ENCODE measurements around the gene ALDOC.
"Not testable (repeated sequence)": the region's sequence is repeated elsewhere in the genome, so short reads cannot be mapped to it uniquely, and the experiment has no call there.

ALDOC gene

DNA sequence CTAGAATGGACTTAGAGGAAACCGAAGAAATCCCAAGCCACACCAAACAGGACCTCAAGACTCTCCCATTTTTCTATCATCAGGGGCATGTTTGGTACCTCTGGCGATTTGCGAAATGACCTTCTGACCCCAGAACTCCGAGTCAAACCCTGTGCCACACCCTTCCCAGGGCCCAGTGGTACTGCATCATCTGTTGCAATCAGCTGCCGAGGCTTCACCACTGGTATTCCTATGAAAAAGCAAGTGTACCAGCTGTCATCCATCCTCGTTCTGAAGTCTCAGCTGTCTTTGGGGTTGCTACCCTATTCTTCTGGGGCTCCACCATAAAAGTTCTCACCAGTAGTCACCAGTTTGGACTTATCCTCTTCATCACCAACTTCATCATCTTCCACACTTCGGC, 39.6 kb upstream of the ALDOC start:
- ChIA-PET POLR2A (ENCODE audit: low non-redundant PET) (no interaction called here), CTCF (interaction anchor here (1.1 kb wide), 1 partner anchor 17 kb away, joined by 3 read pairs; no protein-coding TSS in a partner anchor)
- TF ChIP-seq, protein P1, sequence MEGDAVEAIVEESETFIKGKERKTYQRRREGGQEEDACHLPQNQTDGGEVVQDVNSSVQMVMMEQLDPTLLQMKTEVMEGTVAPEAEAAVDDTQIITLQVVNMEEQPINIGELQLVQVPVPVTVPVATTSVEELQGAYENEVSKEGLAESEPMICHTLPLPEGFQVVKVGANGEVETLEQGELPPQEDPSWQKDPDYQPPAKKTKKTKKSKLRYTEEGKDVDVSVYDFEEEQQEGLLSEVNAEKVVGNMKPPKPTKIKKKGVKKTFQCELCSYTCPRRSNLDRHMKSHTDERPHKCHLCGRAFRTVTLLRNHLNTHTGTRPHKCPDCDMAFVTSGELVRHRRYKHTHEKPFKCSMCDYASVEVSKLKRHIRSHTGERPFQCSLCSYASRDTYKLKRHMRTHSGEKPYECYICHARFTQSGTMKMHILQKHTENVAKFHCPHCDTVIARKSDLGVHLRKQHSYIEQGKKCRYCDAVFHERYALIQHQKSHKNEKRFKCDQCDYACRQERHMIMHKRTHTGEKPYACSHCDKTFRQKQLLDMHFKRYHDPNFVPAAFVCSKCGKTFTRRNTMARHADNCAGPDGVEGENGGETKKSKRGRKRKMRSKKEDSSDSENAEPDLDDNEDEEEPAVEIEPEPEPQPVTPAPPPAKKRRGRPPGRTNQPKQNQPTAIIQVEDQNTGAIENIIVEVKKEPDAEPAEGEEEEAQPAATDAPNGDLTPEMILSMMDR (conservative IDR thresholded peaks at IDR 0.05; ENCODE audit: low read depth), result no peak
- no peak overlapping the region for H3K27ac ChIP-seq
- no peak for DNase-seq (ENCODE audit: low spot score)

DNA sequence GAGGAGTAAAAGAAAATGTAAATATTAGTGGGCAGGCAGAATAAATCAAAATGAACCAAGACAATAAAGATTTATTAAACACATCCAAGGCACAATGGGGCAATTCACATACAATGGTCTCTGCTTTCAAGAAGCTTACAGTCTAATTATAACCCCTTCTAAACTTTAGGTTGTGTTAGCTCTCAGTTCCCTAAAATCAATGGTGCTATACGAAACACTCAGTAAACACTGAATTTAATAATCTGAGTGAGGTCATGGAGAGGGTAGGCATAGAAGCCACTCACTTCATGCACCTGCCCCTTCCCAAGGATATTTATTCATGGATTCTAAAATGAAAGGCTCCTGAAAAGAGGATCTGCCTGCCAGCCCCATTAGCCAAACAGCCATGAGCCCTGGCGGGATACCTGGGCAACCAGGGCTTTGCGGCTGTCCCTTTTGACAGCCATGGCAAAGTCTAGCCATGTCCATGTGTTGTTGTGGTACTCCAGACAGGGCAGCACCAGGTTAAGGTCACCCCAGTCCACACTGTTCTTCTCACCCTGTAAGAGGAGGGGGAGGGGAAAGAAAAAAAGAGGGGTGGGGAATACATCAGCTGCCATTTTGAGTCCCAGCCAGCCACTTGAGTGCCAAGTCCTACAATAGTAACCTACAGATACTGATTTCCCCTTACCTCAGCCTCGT, 38.7 kb upstream of the ALDOC start:
- ChIA-PET CTCF (interaction anchor here (0.5 to 0.6 kb wide), 2 partner anchors 13 to 32 kb away, joined by 3 to 4 read pairs; no protein-coding TSS in a partner anchor), POLR2A (ENCODE audit: low non-redundant PET) (no interaction called here)
- TF ChIP-seq, protein P1 (conservative IDR thresholded peaks at IDR 0.05; ENCODE audit: low read depth), result no peak

DNA sequence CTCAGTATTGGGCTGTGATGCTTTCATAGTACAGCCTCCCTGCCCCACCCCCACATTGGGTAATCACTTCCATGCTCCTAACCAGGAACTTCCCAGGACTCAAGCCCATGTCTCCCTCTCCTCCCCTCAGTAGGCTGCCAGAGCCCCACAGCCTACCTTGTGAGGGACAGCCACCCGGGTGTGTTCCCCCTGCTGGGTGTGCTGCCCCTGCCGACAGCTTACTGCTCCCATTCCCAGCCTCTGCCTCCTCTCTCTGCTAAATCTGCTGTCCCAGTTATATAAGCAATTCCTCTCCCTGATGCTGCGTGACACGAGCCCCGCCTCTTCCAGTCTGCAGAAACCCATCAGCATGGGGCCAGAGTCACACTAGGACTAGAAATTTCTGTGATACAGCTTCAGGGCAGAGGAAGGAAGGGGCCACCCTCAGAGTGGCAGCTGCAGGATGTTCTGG, 37.3 kb upstream of the ALDOC start, which contains the start of gene RSKR:
TSS of gene RSKR (minus strand) at position 255 of the 451 bp plus-strand sequence. CDS start at position 231, 24 bp downstream.
- ChIA-PET CTCF (interaction anchor here (0.6 to 1.9 kb wide), 4 partner anchors 14 to 26 kb away, joined by 3 to 5 read pairs (median 4); no protein-coding TSS in a partner anchor), POLR2A (ENCODE audit: low non-redundant PET) (interaction anchor here (0.6 kb wide), 1 partner anchor 79 kb away, joined by 8 read pairs; no protein-coding TSS in a partner anchor)
- TF ChIP-seq, protein P1 (conservative IDR thresholded peaks at IDR 0.05; ENCODE audit: low read depth), result no peak
- DNase-seq (ENCODE audit: low spot score), result no peak
- H3K27ac ChIP-seq, result peak within 1 kb of the TSS; percentile 10; the same call in 1 of the 2 replicates

More for the DNA sequence above, 38.7 kb upstream of the ALDOC start:
- DNase-seq (ENCODE audit: low spot score), result no peak
- no peak overlapping the region for H3K27ac ChIP-seq

DNA sequence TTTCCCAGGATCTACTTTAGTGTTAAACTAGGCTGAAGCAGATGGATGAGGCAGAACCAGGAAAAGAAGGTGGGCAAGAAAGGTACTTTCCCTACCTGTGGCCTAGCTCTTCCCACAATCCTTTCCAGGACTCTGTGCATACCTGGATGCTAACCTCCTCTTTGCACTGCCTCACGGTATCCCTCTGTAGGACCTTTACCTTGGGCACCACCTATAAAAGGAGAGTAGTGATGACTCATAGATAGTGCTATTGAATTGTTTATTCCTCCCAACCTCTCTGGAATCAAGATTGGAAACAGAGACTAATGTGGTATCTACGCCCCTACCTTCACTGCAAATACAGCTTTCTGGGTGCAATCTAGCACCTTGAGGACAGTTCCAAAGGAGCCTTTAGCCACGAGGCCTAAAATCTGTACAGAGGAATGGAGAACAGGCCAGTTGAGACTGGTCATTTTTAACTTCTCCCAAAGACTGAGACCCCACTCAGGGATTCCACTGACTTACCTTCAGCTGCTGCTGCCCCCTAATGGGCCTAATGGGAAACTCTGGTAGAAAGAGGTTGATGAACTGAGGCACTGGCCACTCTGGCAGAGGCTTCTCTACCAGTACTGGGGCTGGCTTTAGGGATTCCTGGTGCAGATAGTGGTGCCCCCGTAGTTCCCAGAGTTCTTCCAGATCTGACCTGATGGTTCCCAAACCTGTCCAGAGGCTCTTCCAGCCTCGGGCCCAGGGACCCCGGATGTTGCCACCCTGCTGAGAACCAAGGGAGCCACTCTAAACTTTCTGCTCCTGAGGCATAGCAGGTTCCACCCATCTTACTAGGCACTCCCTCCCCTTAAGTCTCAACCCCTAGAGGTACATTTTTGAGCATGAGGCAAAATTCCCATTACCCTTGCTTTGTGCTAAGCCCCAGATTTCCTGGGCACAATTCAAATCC, 36.5 kb upstream of the ALDOC start:
- ChIA-PET CTCF (interaction anchor here (0.6 to 1.9 kb wide), 6 partner anchors 8 to 27 kb away, joined by 3 to 5 read pairs (median 3); no protein-coding TSS in a partner anchor), POLR2A (ENCODE audit: low non-redundant PET) (no interaction called here)
- no peak for DNase-seq (ENCODE audit: low spot score)
- TF ChIP-seq, protein P1 (conservative IDR thresholded peaks at IDR 0.05; ENCODE audit: low read depth), result peak; percentile 63
- H3K27ac ChIP-seq, result 0 out of 2 replicates have a peak overlapping the region, but pooled peaks have one; percentile 10

DNA sequence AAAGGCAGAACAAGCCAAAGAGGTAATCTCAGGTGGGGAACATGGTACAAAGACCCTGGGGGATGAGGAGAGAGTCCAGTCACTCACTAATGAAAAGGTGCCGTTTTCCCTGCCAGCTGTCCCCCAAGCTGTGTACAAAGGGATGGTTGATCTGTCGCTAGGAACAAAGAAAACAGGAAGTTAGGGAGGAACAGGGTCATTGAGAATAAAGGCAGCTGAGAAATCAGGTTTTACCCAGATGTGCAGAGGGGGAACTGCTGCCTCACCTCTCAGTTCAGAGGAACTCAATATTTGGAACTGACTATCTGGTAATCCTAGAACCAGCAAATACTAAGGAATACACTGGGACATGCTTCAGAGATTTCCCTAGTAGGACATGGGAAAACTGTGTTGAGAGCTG, 35.8 kb upstream of the ALDOC start:
- CTCF ChIA-PET, result interaction anchor here (0.7 to 1.9 kb wide), 4 partner anchors 9 to 18 kb away, joined by 3 to 5 read pairs (median 3); no protein-coding TSS in a partner anchor
- TF ChIP-seq, protein P1 (conservative IDR thresholded peaks at IDR 0.05; ENCODE audit: low read depth), result no peak
- DNase-seq (ENCODE audit: low spot score), result no peak
- POLR2A ChIA-PET (ENCODE audit: low non-redundant PET), result no interaction called here
- no peak overlapping the region for H3K27ac ChIP-seq

DNA sequence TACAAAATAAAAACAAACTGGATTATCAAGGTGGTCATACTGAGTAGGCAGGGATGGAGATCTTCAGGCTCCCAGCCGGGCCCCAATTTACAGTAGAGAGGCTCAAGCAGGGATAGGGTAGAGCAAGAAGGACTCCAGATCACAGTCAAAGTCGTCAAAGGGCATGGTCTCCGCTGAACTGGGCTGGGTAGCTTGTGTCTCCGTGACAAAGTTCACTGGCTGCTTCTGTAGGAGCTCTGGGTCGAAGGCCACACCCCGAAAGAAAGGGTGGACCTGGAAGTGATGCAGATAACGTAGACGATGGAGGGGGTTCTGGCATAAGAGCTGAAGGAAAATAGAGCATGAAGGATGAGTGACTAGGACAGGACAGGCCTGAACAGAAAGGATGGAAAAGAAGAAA, 33.7 kb upstream of the ALDOC start:
- ChIA-PET CTCF (no interaction called here), POLR2A (ENCODE audit: low non-redundant PET) (no interaction called here)
- DNase-seq (ENCODE audit: low spot score), result no peak
- TF ChIP-seq, protein P1 (conservative IDR thresholded peaks at IDR 0.05; ENCODE audit: low read depth), result no peak
- no peak overlapping the region for H3K27ac ChIP-seq

DNA sequence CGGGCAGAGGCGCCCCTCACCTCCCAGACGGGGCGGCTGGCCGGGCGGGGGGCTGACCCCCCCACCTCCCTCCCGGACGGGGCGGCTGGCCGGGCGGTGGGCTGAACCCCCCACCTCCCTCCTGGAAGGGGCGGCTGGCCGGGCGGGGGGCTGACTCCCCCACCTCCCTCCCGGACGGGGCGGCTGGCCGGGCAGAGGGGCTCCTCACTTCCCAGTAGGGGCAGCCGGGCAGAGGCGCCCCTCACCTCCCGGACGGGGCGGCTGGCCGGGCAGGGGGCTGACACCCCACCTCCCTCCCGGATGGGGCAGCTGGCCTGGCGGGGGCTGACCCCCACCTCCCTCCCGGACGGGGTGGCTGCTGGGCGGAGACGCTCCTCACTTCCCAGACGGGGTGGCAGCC, 27.3 kb upstream of the ALDOC start:
- CTCF ChIA-PET; DNase-seq (ENCODE audit: low spot score); POLR2A ChIA-PET (ENCODE audit: low non-redundant PET); H3K27ac ChIP-seq: not testable (repeated sequence)

All from RWPE1 (cell line).